Fibroblast of lung (primary cell): ENCODE results near the gene ZNF804B.

Source experiments
- EZH2 ChIP-seq: IDR thresholded peaks from 2 replicates; pipeline ENCODE4 v1.5.1; 2012; ENCODE audit warnings: low read length, control low read depth, mild to moderate bottlenecking; ENCODE audit errors: missing control alignments
- TF ChIP-seq, protein P1 (sequence below), 2 donors: IDR thresholded peaks in 1 of 2; conservative IDR thresholded peaks in 1 of 2; 1 replicate in 1 of 2; 2 replicates in 1 of 2; pipeline ENCODE4 v1.5.1; 2011 to 2012; ENCODE audit warnings: low read length in 2 of 2, control low read depth in 1 of 2, inconsistent platforms in 1 of 2, low read depth in 1 of 2, mild to moderate bottlenecking in 1 of 2

DNA sequence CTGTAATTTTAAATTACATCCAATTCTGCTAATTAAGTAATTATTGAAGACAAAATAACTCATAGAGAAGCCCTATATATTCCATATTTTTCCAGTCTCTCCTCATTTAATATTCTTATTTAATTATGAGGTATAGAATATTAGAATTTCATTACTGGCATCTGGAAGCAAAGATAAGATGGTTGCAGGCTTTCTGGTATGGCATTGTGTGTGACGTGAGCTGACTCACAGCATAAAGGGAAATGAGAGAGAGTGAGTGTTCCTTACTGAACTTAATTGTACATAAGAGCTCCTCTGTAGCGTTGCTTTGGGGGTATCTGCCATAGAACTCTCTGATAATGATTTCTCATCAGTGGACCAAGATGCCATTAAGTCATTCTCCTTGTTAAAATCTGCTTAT lies 163.4 kb downstream of the ZNF804B start:
- TF ChIP-seq, protein P1, sequence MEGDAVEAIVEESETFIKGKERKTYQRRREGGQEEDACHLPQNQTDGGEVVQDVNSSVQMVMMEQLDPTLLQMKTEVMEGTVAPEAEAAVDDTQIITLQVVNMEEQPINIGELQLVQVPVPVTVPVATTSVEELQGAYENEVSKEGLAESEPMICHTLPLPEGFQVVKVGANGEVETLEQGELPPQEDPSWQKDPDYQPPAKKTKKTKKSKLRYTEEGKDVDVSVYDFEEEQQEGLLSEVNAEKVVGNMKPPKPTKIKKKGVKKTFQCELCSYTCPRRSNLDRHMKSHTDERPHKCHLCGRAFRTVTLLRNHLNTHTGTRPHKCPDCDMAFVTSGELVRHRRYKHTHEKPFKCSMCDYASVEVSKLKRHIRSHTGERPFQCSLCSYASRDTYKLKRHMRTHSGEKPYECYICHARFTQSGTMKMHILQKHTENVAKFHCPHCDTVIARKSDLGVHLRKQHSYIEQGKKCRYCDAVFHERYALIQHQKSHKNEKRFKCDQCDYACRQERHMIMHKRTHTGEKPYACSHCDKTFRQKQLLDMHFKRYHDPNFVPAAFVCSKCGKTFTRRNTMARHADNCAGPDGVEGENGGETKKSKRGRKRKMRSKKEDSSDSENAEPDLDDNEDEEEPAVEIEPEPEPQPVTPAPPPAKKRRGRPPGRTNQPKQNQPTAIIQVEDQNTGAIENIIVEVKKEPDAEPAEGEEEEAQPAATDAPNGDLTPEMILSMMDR (conservative IDR thresholded peaks at IDR 0.05 in 1 of 2, IDR thresholded peaks at IDR 0.05 in 1 of 2; ENCODE audit: low read depth in 1 of 2, low read length in 2 of 2), result no peak
- no peak for TF ChIP-seq EZH2
